ENCODE data around the gene SYT12.
"Not testable (repeated sequence)": the region's sequence is repeated elsewhere in the genome, so short reads cannot be mapped to it uniquely, and the experiment has no call there.

The SYT12 gene

GRCh38 chr11:66996609-66997273, 26.2 kb upstream of the SYT12 start:
- Histone ChIP-seq H3K4me1 (ENCODE audit: control insufficient read depth, insufficient read depth, low read length) (no peaks in the 10 kb centered on the region), H3K4me3 (ENCODE audit: insufficient read depth, low read depth, low read length) (no peak overlapping the region), H3K36me3 (ENCODE audit: control insufficient read depth, insufficient read depth, low read length) (no peaks in the 10 kb centered on the region), H3K27me3 (ENCODE audit: control insufficient read depth, insufficient read depth, low read length, poor library complexity, severe bottlenecking) (no peaks in the 10 kb centered on the region), H3K27ac (ENCODE audit: insufficient read depth, low read depth, low read length, poor library complexity, severe bottlenecking) (no peak overlapping the region), H3K9me3 (ENCODE audit: control insufficient read depth, low read length) (no peaks in the 10 kb centered on the region)
- 91 to 94% methylated on average over 8 of the region's 8 CpGs for WGBS, 2 experiments

GRCh38 chr11:66999555-66999954, 23.4 kb upstream of the SYT12 start:
- H3K4me1 ChIP-seq (ENCODE audit: control insufficient read depth, insufficient read depth, low read length), result peaks cover 8% of the 10 kb centered on the region
- peaks cover 14% of the 10 kb centered on the region for H3K27me3 ChIP-seq (ENCODE audit: control insufficient read depth, insufficient read depth, low read length, poor library complexity, severe bottlenecking)
- H3K27ac ChIP-seq (ENCODE audit: insufficient read depth, low read depth, low read length, poor library complexity, severe bottlenecking), result no peak overlapping the region
- no peaks in the 10 kb centered on the region for H3K9me3 ChIP-seq (ENCODE audit: control insufficient read depth, low read length)
- no peaks in the 10 kb centered on the region for H3K36me3 ChIP-seq (ENCODE audit: control insufficient read depth, insufficient read depth, low read length)
- no peak overlapping the region for H3K4me3 ChIP-seq (ENCODE audit: insufficient read depth, low read depth, low read length)
- 93 to 96% methylated on average over 7 of the region's 7 CpGs for WGBS, 2 experiments

DNA sequence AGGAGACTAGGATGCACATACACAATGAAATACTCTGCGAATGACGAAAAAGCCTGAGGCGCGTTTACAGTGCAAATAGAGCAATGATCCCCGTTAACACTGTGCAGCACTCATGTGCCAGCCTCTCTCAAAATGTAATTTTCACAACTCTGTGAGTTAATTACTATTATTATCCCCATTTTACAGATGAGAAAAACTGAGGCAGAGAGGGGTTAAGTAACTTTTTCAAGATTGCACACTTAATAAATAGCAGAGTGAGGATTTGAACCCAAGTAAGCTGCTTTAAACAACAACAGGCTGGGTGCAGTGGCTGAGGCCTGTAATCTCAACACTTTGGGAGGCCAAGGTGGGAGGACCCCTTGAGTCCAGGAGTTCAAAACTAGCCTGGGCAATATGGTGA, 21.6 kb upstream of the SYT12 start:
- Histone ChIP-seq H3K27me3 (ENCODE audit: control insufficient read depth, insufficient read depth, low read length, poor library complexity, severe bottlenecking) (peaks cover 14% of the 10 kb centered on the region), H3K4me3 (ENCODE audit: insufficient read depth, low read depth, low read length) (no peak overlapping the region), H3K9me3 (ENCODE audit: control insufficient read depth, low read length) (no peaks in the 10 kb centered on the region), H3K27ac (ENCODE audit: insufficient read depth, low read depth, low read length, poor library complexity, severe bottlenecking) (no peak overlapping the region), H3K4me1 (ENCODE audit: control insufficient read depth, insufficient read depth, low read length) (peaks cover 8% of the 10 kb centered on the region), H3K36me3 (ENCODE audit: control insufficient read depth, insufficient read depth, low read length) (no peaks in the 10 kb centered on the region)
- WGBS, 2 experiments, result 94 to 95% methylated on average over 5 of the region's 5 CpGs

DNA sequence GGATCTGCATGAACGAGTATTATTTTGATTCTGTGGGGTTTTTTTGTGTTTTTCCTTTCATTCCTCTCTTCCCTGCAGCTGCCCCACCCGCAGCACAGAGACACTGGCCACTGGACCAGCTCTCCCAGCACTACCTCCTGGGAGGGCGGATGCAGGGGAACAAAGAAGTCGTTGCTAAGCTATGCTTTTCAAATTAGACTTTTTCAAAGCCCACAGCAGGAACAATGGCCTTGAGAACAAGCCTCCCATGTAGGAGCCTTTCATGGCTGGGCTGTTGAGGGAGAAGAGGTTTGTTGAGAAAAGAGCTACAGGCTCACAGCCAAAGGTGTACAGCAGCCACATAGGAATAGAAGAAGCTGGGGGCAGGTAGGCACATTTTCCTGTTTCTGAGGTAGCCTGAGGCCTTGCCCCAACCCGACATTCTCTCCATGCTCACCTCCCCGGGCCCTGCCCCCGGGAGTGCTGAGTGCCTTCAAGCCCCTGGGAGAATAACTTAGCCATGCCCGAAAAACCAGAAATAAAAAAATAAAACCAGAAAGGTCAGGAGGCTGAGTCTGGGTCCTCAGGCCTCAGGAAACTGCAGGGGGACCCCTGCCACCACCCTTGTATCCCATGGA, 20.5 kb upstream of the SYT12 start:
- Histone ChIP-seq H3K36me3 (ENCODE audit: control insufficient read depth, insufficient read depth, low read length) (no peaks in the 10 kb centered on the region), H3K4me1 (ENCODE audit: control insufficient read depth, insufficient read depth, low read length) (peaks cover 8% of the 10 kb centered on the region), H3K4me3 (ENCODE audit: insufficient read depth, low read depth, low read length) (no peak overlapping the region), H3K27me3 (ENCODE audit: control insufficient read depth, insufficient read depth, low read length, poor library complexity, severe bottlenecking) (peaks cover 14% of the 10 kb centered on the region), H3K27ac (ENCODE audit: insufficient read depth, low read depth, low read length, poor library complexity, severe bottlenecking) (no peak overlapping the region), H3K9me3 (ENCODE audit: control insufficient read depth, low read length) (no peaks in the 10 kb centered on the region)
- WGBS, 2 experiments, result 12 to 18% methylated on average over 8 of the region's 8 CpGs

GRCh38 chr11:67002921-67003411, 20.0 kb upstream of the SYT12 start:
- peaks cover 14% of the 10 kb centered on the region for H3K27me3 ChIP-seq (ENCODE audit: control insufficient read depth, insufficient read depth, low read length, poor library complexity, severe bottlenecking)
- no peak overlapping the region for H3K4me3 ChIP-seq (ENCODE audit: insufficient read depth, low read depth, low read length)
- H3K36me3 ChIP-seq (ENCODE audit: control insufficient read depth, insufficient read depth, low read length), result no peaks in the 10 kb centered on the region
- H3K9me3 ChIP-seq (ENCODE audit: control insufficient read depth, low read length), result no peaks in the 10 kb centered on the region
- no peak overlapping the region for H3K27ac ChIP-seq (ENCODE audit: insufficient read depth, low read depth, low read length, poor library complexity, severe bottlenecking)
- peaks cover 8% of the 10 kb centered on the region for H3K4me1 ChIP-seq (ENCODE audit: control insufficient read depth, insufficient read depth, low read length)
- 68 to 69% methylated on average over 5 of the region's 5 CpGs for WGBS, 2 experiments

DNA sequence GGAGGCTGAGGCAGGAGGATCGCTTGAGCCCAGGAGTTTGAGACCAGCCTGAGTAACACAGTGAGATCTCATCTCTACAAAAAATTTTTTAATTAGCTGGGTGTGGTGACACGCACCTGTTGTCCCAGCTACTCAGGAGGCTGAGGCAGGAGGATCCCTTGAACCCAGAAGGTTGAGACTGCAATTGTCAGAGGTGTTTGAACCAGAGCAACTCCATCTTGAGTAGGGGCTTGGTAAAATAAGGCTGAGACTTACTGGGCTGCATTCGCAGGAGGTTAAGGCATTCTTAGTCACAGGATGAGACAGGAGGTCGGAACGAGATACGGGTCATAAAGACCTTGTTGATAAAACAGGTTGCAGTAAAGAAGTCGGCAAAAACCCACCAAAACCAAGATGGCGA, 17.7 kb upstream of the SYT12 start:
- WGBS, 2 experiments, result 93 to 95% methylated on average over 8 of the region's 8 CpGs
- not testable (repeated sequence) for H3K4me1 ChIP-seq (ENCODE audit: control insufficient read depth, insufficient read depth, low read length)

DNA sequence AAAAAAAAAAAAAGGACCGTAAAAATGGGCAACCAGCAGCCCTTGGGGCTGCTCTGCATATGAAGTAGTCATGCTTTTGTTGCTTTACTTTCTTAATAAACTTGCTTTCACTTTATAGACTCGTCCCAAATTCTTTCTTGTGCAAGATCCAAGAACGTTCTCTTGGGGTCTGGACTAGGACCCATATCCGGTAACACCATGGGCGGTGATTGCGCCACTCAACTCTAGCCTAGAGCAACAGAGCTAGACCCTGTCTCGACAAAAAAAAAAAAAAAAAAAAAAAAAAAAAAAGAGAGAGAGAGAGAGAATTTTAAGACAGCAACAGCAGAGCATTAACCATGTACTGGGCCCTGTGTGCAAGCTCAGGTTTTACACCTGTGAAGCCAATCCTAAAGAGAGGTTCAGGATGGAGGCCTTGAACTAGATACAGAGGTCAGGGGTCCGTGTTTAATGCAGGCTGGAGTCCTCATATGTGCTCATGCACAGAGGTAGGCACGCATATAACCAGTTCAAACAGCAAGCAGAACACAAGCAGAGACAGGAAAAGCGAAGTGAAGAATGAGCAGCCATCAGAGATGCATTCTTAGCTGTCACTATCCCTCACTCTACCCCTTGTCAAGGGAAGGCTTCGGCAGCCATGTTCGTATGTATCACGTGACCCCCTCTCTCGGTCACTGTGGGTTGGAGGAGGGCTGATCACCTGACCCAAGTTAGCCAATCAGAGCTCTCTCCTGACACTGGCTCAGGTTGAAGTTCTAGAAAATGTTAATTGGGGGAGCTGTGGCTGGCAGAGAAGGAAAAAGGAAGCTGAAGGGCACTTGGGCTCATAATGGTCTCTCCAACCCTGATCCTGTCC, 16.7 kb upstream of the SYT12 start:
- H3K27me3 ChIP-seq (ENCODE audit: control insufficient read depth, insufficient read depth, low read length, poor library complexity, severe bottlenecking), result peaks cover 14% of the 10 kb centered on the region
- WGBS, 2 experiments, result 89 to 92% methylated on average over 13 to 14 of the region's 14 CpGs
- H3K4me3 ChIP-seq (ENCODE audit: insufficient read depth, low read depth, low read length), result no peak overlapping the region
- H3K4me1 ChIP-seq (ENCODE audit: control insufficient read depth, insufficient read depth, low read length), result peaks cover 8% of the 10 kb centered on the region
- no peaks in the 10 kb centered on the region for H3K9me3 ChIP-seq (ENCODE audit: control insufficient read depth, low read length)
- H3K27ac ChIP-seq (ENCODE audit: insufficient read depth, low read depth, low read length, poor library complexity, severe bottlenecking), result no peak overlapping the region
- no peaks in the 10 kb centered on the region for H3K36me3 ChIP-seq (ENCODE audit: control insufficient read depth, insufficient read depth, low read length)

More for the DNA sequence above, 17.7 kb upstream of the SYT12 start:
- not testable (repeated sequence) for H3K9me3 ChIP-seq (ENCODE audit: control insufficient read depth, low read length); H3K36me3 ChIP-seq (ENCODE audit: control insufficient read depth, insufficient read depth, low read length); H3K4me3 ChIP-seq (ENCODE audit: insufficient read depth, low read depth, low read length); H3K27ac ChIP-seq (ENCODE audit: insufficient read depth, low read depth, low read length, poor library complexity, severe bottlenecking)
- peaks cover 14% of the 10 kb centered on the region for H3K27me3 ChIP-seq (ENCODE audit: control insufficient read depth, insufficient read depth, low read length, poor library complexity, severe bottlenecking)

DNA sequence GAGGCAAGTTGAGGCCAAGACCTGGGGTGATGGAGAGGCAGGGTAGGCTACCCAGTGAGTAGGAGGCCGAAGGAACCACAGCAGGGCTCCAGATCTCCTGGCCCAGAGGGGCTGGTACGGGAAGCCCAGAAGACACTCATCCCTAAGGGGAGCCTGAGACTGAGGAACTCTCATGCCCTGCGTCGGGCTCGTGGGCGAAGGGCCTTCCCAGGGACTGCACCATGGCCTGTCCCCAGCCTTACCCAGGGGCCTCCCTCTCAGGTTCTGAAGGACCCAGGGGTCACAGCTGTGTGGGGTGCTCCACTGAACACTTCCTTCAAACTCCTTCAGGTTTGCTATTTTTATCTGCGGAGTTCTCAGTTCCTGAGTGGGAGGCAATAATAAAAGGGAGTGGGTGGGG, 15.8 kb upstream of the SYT12 start:
- peaks cover 8% of the 10 kb centered on the region for H3K4me1 ChIP-seq (ENCODE audit: control insufficient read depth, insufficient read depth, low read length)
- H3K4me3 ChIP-seq (ENCODE audit: insufficient read depth, low read depth, low read length), result no peak overlapping the region
- no peaks in the 10 kb centered on the region for H3K9me3 ChIP-seq (ENCODE audit: control insufficient read depth, low read length)
- WGBS, 2 experiments, result 96 to 97% methylated on average over 6 to 7 of the region's 7 CpGs
- H3K27ac ChIP-seq (ENCODE audit: insufficient read depth, low read depth, low read length, poor library complexity, severe bottlenecking), result no peak overlapping the region
- peaks cover 14% of the 10 kb centered on the region for H3K27me3 ChIP-seq (ENCODE audit: control insufficient read depth, insufficient read depth, low read length, poor library complexity, severe bottlenecking)
- no peaks in the 10 kb centered on the region for H3K36me3 ChIP-seq (ENCODE audit: control insufficient read depth, insufficient read depth, low read length)

DNA sequence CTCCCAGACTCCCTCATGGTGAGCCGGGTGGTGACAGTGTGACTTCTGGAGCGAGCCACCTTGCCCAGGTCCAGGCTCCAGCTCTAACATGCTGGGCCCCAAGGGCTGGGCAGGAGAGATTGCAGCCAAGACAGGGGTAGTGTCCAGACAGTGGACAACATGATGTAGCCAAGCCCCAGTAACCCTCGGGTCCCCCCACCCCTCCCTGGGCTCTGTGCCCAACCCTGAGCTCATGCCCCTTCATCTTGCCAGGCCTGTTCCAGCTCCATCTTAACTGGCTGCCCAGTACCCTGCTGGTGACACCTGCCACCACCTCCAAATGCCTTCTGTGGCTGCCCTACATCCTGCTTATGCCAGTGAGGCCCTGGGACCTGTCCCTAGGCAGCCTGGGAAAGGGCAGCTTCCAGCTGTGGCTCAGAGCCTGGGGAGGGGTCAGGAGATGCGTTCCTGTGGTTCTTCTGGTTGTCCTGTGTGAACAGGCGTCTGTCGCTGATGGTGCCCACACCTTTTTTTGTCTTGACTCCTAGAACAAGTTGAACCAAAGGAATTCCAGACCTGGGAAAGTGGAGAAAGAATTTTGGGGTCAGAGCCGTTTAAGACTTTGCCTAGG, 12.5 kb upstream of the SYT12 start:
- WGBS, 2 experiments, result 90% methylated on average over 7 of the region's 7 CpGs
- H3K27ac ChIP-seq (ENCODE audit: insufficient read depth, low read depth, low read length, poor library complexity, severe bottlenecking), result no peak overlapping the region
- H3K27me3 ChIP-seq (ENCODE audit: control insufficient read depth, insufficient read depth, low read length, poor library complexity, severe bottlenecking), result no peaks in the 10 kb centered on the region

More for the DNA sequence above, 12.5 kb upstream of the SYT12 start:
- Histone ChIP-seq H3K9me3 (ENCODE audit: control insufficient read depth, low read length) (no peaks in the 10 kb centered on the region), H3K36me3 (ENCODE audit: control insufficient read depth, insufficient read depth, low read length) (no peaks in the 10 kb centered on the region), H3K4me1 (ENCODE audit: control insufficient read depth, insufficient read depth, low read length) (no peaks in the 10 kb centered on the region), H3K4me3 (ENCODE audit: insufficient read depth, low read depth, low read length) (no peak overlapping the region)
